Measurements from ENCODE around the gene MEGF8. TPM values are rescaled to one million over a fixed set of nuclear protein-coding genes. Genes with fewer than 3 reads are reported as not detected.

The MEGF8 gene, protein sequence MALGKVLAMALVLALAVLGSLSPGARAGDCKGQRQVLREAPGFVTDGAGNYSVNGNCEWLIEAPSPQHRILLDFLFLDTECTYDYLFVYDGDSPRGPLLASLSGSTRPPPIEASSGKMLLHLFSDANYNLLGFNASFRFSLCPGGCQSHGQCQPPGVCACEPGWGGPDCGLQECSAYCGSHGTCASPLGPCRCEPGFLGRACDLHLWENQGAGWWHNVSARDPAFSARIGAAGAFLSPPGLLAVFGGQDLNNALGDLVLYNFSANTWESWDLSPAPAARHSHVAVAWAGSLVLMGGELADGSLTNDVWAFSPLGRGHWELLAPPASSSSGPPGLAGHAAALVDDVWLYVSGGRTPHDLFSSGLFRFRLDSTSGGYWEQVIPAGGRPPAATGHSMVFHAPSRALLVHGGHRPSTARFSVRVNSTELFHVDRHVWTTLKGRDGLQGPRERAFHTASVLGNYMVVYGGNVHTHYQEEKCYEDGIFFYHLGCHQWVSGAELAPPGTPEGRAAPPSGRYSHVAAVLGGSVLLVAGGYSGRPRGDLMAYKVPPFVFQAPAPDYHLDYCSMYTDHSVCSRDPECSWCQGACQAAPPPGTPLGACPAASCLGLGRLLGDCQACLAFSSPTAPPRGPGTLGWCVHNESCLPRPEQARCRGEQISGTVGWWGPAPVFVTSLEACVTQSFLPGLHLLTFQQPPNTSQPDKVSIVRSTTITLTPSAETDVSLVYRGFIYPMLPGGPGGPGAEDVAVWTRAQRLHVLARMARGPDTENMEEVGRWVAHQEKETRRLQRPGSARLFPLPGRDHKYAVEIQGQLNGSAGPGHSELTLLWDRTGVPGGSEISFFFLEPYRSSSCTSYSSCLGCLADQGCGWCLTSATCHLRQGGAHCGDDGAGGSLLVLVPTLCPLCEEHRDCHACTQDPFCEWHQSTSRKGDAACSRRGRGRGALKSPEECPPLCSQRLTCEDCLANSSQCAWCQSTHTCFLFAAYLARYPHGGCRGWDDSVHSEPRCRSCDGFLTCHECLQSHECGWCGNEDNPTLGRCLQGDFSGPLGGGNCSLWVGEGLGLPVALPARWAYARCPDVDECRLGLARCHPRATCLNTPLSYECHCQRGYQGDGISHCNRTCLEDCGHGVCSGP (N-terminal part only)
- 1 to 10 TPM; 3.0 to 3.1 TPM for total RNA-seq

GRCh38 chr19:42325308-42325895, at the start of gene MEGF8:
MEGF8 (plus strand) TSS chr19:42325635; CDS start chr19:42326244, 609 bp downstream.
- no peaks in the 10 kb centered on the region for H3K9me3 Mint-ChIP-seq
- peak; percentile 96 for ATAC-seq (replicated peaks)
- H3K4me3 Mint-ChIP-seq, result peak within 1 kb of the TSS; percentile 97
- peaks cover 8% of the 10 kb centered on the region for H3K36me3 Mint-ChIP-seq (ENCODE audit: low read depth)
- H3K27me3 Mint-ChIP-seq, result peaks cover 6% of the 10 kb centered on the region
- H3K27ac Mint-ChIP-seq, result peak within 1 kb of the TSS; percentile 86
- peaks cover 19% of the 10 kb centered on the region for H3K4me1 Mint-ChIP-seq

DNA sequence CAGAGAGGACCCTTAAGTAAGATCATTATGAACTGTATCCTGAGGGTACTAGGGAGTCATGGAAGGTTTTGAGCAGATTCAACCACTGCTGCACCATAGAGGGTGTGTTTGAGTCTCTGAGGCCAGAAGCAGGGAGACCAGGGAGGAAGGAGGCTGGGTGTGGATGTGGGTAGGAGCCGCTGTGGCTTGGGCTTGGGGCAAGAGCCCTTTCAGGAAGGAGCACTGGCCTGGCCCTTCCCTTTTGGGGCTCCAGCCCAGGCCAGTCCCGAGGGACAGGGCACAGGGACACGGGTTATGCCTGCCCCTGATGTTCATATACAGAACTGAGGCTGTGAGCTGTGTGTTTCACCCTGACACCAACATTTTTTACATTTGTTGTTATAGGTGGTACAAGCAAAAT, 49.2 kb upstream of the MEGF8 start:
- no peak for ATAC-seq (replicated peaks)
- H3K9me3 Mint-ChIP-seq, result no peaks in the 10 kb centered on the region
- peaks cover 39% of the 10 kb centered on the region for H3K4me1 Mint-ChIP-seq
- peak overlapping the region; percentile 46 for H3K27ac Mint-ChIP-seq
- H3K27me3 Mint-ChIP-seq, result no peaks in the 10 kb centered on the region
- H3K36me3 Mint-ChIP-seq (ENCODE audit: low read depth), result peaks cover 65% of the 10 kb centered on the region
- H3K4me3 Mint-ChIP-seq, result no peak overlapping the region

GRCh38 chr19:42276821-42277220, 48.6 kb upstream of the MEGF8 start:
- ATAC-seq (replicated peaks), result peak; percentile 75
- Mint-ChIP-seq H3K27ac (peak overlapping the region; percentile 46), H3K9me3 (no peaks in the 10 kb centered on the region), H3K4me3 (no peak overlapping the region), H3K4me1 (peaks cover 39% of the 10 kb centered on the region), H3K36me3 (ENCODE audit: low read depth) (peaks cover 65% of the 10 kb centered on the region), H3K27me3 (no peaks in the 10 kb centered on the region)

DNA sequence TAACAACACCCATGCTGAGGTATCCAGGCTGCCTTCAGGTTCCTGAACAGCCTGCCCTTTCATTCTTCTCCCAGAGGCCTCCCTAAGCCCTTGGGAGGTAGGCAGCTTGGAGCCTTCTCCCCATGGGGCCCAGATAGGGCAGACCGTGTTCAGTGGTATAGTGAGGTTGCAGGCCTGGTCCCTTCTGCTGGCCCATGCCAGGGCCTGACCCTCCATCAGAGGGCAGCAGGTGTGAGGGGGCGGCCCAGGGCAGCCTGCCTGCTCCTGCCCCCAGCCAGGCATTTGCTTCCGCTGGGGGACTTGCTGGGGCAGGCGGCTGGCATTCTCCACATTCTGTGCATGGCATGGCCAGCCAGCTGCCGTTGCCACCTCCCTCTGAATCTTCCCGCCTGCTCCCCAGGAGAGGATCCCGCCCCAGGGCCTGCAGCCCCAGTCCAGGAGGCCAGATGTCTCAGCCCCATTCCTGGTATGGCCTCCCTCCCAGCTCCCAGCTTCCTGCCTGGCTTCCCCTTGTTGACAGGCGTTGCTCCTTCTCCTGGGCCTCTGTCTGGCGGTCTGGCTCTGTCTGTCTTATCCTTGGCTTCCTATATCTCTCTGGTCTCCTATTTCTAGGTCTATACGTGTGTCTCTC, 47.5 kb upstream of the MEGF8 start:
- no peaks in the 10 kb centered on the region for H3K27me3 Mint-ChIP-seq
- peak overlapping the region; percentile 98 for H3K27ac Mint-ChIP-seq
- H3K9me3 Mint-ChIP-seq, result no peaks in the 10 kb centered on the region
- H3K36me3 Mint-ChIP-seq (ENCODE audit: low read depth), result peaks cover 60% of the 10 kb centered on the region
- no peak for ATAC-seq (replicated peaks)
- peaks cover 45% of the 10 kb centered on the region for H3K4me1 Mint-ChIP-seq
- H3K4me3 Mint-ChIP-seq, result no peak overlapping the region

DNA sequence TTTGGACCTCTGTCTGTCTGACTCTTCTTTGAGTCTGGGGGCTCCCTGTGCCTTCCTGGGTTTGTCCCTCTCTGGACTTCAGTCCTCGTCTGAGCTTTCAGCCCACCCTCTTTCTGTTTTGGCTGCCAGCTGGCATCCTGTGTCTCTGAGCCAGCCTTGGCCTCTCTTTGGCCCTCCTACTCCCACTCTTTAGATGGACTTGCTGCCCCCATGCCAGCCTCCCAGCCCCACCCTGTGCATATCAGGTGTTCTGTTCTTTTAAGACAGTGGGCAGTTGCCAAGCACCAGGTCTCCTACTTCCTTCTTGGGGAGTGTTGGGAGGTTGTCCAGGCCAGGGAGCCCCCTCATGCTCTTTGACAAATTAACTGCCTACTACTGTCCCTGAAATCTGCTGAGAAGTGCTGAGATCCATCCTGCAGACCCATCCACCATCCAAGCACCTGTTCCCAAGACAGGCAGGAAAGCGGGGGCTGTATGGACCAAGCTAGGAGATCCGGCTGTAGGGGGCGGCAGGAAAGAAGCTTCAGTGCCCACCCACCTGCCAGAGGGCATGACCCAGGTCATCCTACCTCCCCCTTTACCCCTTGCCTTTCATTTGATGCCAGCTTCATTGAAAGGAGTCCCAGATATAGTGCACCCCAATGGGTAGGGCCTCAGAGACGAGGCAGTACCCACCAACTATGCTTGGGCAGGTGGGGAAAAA, 46.8 kb upstream of the MEGF8 start:
- no peaks in the 10 kb centered on the region for H3K27me3 Mint-ChIP-seq
- ATAC-seq (replicated peaks), result no peak

DNA sequence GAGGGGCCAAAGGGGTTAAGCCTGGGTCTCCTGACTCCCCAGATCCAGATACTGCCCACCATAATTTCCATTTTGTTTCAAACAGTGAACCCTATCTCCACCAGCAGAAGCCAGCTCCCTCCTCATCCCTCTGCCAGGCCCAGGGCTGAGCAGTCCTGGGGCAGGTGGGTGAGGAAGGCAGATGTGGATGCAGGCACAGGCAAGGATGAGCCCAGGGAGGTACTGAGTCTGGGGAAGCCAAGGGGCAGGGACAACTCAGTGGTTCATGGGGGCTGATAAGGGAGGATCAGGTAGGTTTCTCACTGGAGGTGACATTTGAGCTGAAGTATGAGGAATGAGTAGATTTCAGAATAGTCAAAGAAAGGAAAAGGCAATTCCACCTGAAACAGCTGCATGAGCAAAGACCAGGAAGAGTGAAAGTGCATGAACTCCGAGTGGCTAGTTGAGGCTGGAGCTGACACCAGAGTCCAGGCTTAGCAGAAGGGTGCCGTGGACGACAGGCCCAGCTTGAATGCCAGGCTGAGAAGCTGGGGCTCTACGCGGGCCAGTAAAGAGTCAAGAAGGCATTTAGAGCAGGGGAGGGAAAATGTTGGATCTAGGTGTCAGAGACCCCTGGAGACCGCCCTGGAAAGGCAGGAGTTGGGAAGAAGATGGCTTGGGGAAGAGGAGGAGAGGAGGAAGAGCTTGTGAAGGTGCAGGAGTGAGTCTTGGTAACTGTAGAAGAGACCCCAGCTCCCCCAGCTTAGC, 46.1 kb upstream of the MEGF8 start:
- ATAC-seq (replicated peaks), result no peak
- H3K27ac Mint-ChIP-seq, result peak overlapping the region; percentile 98
- no peak overlapping the region for H3K4me3 Mint-ChIP-seq
- H3K27me3 Mint-ChIP-seq, result no peaks in the 10 kb centered on the region
- peaks cover 45% of the 10 kb centered on the region for H3K4me1 Mint-ChIP-seq
- peaks cover 46% of the 10 kb centered on the region for H3K36me3 Mint-ChIP-seq (ENCODE audit: low read depth)
- H3K9me3 Mint-ChIP-seq, result no peaks in the 10 kb centered on the region

More for the DNA sequence above, 46.8 kb upstream of the MEGF8 start:
- Mint-ChIP-seq H3K4me3 (no peak overlapping the region), H3K36me3 (ENCODE audit: low read depth) (peaks cover 53% of the 10 kb centered on the region), H3K9me3 (no peaks in the 10 kb centered on the region), H3K4me1 (peaks cover 45% of the 10 kb centered on the region), H3K27ac (peak overlapping the region; percentile 98)

DNA sequence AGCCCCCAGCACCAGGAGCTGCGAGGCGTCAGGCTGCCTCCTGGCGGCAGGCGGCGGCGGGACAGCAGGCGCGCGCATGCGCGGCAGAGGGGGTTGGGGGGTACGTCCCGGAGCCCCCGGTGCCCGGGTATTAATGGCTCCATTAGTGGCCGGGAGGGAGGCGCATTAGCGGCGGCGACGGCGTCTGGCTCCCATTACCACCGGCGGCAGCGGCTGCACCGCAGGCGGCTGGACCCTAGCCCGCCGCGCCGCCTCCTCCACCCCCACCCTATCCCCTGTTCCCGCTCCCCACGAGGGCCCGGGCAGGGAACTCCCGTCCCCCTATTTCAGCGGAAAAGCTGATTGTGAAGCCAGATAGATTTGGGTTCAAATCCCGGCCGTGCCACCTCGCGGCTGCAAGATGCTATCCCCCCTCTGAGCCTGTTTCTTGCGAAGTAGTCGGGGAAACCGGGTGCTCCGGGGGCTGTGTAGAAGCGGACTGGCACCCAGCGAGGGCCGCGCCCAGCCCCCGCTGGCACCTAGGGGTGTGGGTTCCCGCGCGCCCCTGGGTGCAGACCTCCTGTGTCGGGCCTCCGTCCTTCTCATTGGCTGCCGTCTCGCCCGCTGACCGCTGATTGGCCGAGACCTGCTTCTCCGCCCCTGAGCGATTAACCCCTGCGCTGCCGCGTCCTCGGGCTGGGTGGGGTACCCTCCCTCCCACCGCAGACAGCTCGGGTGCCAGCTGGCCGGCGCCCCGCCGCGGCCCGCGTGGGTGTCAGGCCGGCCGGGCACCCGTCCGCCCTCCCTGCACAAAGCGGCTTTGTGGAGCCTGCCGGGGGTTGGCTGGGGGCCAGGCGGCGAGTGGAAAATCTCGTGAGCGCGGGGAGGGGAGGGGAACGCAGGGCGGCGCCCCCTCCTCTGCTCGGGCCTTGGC, 45.3 kb upstream of the MEGF8 start:
- peak; percentile 36 for ATAC-seq (replicated peaks)
- no peaks in the 10 kb centered on the region for H3K27me3 Mint-ChIP-seq
- no peak overlapping the region for H3K4me3 Mint-ChIP-seq
- peaks cover 43% of the 10 kb centered on the region for H3K4me1 Mint-ChIP-seq
- H3K36me3 Mint-ChIP-seq (ENCODE audit: low read depth), result peaks cover 44% of the 10 kb centered on the region
- H3K9me3 Mint-ChIP-seq, result no peaks in the 10 kb centered on the region
- H3K27ac Mint-ChIP-seq, result peak overlapping the region; percentile 98

DNA sequence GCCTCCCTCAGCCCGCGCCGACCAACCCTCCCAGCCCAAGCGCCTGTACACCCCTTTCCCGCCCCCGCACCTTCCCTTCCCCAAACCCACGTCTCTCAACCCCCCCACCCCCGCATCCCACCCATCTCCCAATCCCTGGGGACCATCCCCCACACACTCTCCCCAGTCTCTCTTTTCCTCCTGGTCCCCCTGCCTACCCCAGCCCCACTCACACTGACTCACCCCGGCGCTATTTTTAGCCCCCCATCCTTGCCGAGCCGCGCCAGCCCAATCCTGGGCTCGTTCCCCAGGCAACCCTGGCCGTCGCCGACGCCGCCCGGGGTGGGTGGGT, 44.7 kb upstream of the MEGF8 start:
- no peak for ATAC-seq (replicated peaks)
- no peaks in the 10 kb centered on the region for H3K9me3 Mint-ChIP-seq
- H3K27ac Mint-ChIP-seq, result no peak overlapping the region
- peaks cover 44% of the 10 kb centered on the region for H3K36me3 Mint-ChIP-seq (ENCODE audit: low read depth)
- H3K27me3 Mint-ChIP-seq, result no peaks in the 10 kb centered on the region
- H3K4me1 Mint-ChIP-seq, result peaks cover 42% of the 10 kb centered on the region
- no peak overlapping the region for H3K4me3 Mint-ChIP-seq

DNA sequence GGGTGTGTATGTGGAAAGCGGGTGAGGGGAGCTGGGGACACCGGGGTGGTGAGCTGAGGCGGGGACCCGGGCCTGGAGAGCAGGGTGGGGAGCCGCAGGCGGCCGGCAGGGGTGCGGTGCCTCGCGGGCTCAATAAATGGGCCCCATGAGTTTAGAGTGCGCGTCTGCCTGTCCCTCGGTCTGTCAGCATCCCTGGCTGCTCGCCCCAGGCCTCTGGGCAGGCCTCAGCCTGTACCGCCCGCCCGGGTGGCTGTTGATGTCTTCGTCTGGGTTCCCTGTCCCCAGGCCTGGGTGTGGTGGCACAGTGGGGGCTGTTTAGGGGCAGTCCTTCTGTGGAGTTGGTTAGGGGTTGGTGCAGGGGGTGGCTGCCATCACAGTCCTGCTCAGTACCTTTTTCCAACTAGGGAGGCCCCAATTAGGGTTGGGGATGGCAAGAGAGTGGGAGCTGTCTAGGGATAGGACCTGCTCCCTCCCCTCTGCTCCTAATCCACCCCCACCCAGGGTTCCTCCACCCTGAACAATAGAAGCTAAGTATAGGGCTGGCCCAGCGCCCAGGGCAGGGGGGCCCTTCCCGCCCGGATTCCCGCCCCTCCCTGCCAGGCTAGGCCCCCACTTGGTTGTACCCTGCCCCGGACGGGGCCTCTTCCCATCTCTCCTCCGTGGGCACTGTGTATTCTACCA, 44.1 kb upstream of the MEGF8 start:
- ATAC-seq (replicated peaks), result no peak
- Mint-ChIP-seq H3K9me3 (no peaks in the 10 kb centered on the region), H3K4me3 (no peak overlapping the region), H3K4me1 (peaks cover 41% of the 10 kb centered on the region), H3K36me3 (ENCODE audit: low read depth) (peaks cover 44% of the 10 kb centered on the region), H3K27me3 (no peaks in the 10 kb centered on the region), H3K27ac (no peak overlapping the region)

DNA sequence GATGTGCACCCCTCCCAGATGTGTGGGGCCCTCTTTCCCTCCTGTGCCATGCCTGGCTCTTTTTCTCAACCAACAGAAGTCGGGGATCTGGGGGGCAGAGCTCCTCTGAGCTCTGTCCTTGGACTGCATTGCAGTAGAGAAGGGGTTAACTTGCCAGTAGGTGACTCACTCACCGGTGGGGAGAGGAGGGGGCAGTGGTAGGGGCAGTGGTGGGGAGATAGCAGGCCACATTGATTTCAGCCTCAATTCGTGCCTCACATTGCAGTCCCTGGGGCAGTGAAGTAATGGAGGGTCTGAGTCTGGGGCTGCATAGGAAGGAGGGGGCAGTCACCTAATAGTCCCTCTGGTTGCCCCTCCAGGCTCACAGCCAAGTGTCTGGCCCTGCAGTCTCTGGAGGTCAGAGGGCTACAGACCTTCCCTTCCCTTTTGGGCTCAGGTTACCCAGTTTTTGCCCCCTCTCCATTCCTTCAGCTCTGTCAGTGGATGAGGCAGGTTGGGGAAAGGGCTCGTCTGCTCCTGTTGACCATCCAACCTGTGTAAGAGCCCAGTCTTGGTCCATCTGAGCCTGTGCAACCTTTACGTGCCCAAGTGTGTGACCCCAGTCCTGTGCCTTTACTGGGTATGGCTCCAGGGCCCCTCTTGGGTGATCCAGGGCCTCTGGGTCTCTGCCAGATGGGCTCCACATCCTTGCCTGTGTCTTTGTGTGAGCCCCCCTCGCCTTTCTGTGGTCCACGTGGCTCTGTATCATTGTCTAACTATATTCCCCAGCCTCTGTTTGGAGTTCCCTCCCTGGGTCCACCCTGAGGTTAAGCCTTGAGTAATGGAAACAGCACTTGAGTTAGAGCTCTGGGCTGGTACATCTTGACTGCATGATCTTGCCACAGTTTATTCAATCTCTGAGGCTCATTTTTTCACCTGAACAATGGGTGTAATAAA, 43.3 kb upstream of the MEGF8 start:
- H3K36me3 Mint-ChIP-seq (ENCODE audit: low read depth), result peaks cover 41% of the 10 kb centered on the region

DNA sequence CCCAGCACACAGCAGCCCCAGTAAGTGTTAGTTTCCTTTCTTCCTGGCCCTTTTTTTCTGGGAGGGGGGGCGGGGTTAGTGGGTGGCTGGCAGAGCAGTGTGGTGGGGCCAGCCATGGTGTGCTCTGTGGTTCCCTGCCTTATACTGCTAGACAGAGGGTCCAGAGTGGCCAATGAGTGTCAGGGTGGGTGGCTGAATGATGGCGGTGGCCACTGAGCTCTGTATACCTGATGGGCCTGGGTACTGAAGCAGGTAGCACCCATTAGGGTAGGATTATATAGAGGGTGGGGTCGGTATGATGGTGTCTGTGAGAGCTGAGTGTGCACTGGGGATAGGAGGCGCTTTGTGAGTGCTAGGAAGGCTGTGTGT, 42.6 kb upstream of the MEGF8 start:
- Mint-ChIP-seq H3K27me3 (no peaks in the 10 kb centered on the region), H3K9me3 (no peaks in the 10 kb centered on the region), H3K36me3 (ENCODE audit: low read depth) (peaks cover 43% of the 10 kb centered on the region), H3K4me3 (no peak overlapping the region), H3K4me1 (peaks cover 40% of the 10 kb centered on the region), H3K27ac (no peak overlapping the region)
- ATAC-seq (replicated peaks), result no peak

More for the DNA sequence above, 43.3 kb upstream of the MEGF8 start:
- Mint-ChIP-seq H3K4me1 (peaks cover 40% of the 10 kb centered on the region), H3K27me3 (no peaks in the 10 kb centered on the region), H3K4me3 (no peak overlapping the region), H3K9me3 (no peaks in the 10 kb centered on the region), H3K27ac (no peak overlapping the region)
- no peak for ATAC-seq (replicated peaks)
